ENCODE measurements around the gene HCFC1R1.
A peak's percentile ranks its signal among the peaks of the same experiment; 100 is the strongest.

The HCFC1R1 gene

GRCh38 chr16:2982402-2982801, 41.3 kb downstream of the HCFC1R1 start:
- DNase-seq (ENCODE audit: low read depth): no peak
- H3K4me3 ChIP-seq (ENCODE audit: low read depth, low read length): no peak overlapping the region
- in situ Hi-C loops (cut with HindIII; ENCODE audit: low sequenced_read_pairs): no loop called here
- no peak for TF ChIP-seq CTCF (IDR thresholded peaks at IDR 0.05; ENCODE audit: low read depth, low read length, missing control alignments)

- TF ChIP-seq CTCF (IDR thresholded peaks at IDR 0.05; ENCODE audit: low read depth, low read length, missing control alignments): no peak
- in situ Hi-C loops (cut with HindIII; ENCODE audit: low sequenced_read_pairs): no loop called here
- H3K4me3 ChIP-seq (ENCODE audit: low read depth, low read length): no peak overlapping the region
- DNase-seq (ENCODE audit: low read depth): no peak
Observed at GRCh38 chr16:2981899-2982250, 41.9 kb downstream of the HCFC1R1 start.

- H3K4me3 ChIP-seq (ENCODE audit: low read depth, low read length): peak overlapping the region; percentile 68
- no peak for TF ChIP-seq CTCF (IDR thresholded peaks at IDR 0.05; ENCODE audit: low read depth, low read length, missing control alignments)
- in situ Hi-C loops (cut with HindIII; ENCODE audit: low sequenced_read_pairs): no loop called here
- DNase-seq (ENCODE audit: low read depth): no peak
Observed at GRCh38 chr16:2981177-2981898, 42.4 kb downstream of the HCFC1R1 start.

- in situ Hi-C loops (cut with HindIII; ENCODE audit: low sequenced_read_pairs): no loop called here
- peak; percentile 34 for DNase-seq (ENCODE audit: low read depth)
- TF ChIP-seq CTCF (IDR thresholded peaks at IDR 0.05; ENCODE audit: low read depth, low read length, missing control alignments): no peak
- peak within 1 kb of the TSS; percentile 68 for H3K4me3 ChIP-seq (ENCODE audit: low read depth, low read length)
Observed at GRCh38 chr16:2980227-2981176, 43.2 kb downstream of the HCFC1R1 start, which contains the start of gene PKMYT1. PKMYT1 (minus strand) TSS chr16:2980446; CDS start chr16:2979657, 789 bp downstream.

- no peak for TF ChIP-seq CTCF (IDR thresholded peaks at IDR 0.05; ENCODE audit: low read depth, low read length, missing control alignments)
Observed at GRCh38 chr16:2979669-2980226, 44.0 kb downstream of the HCFC1R1 start.

GRCh38 chr16:2977440-2977839, 46.3 kb downstream of the HCFC1R1 start:
- H3K4me3 ChIP-seq (ENCODE audit: low read depth, low read length): no peak overlapping the region
- in situ Hi-C loops (cut with HindIII; ENCODE audit: low sequenced_read_pairs): no loop called here
- TF ChIP-seq CTCF (IDR thresholded peaks at IDR 0.05; ENCODE audit: low read depth, low read length, missing control alignments): no peak
- no peak for DNase-seq (ENCODE audit: low read depth)

More at GRCh38 chr16:2979669-2980226, 44.0 kb downstream of the HCFC1R1 start:
- in situ Hi-C loops (cut with HindIII; ENCODE audit: low sequenced_read_pairs): no loop called here
- H3K4me3 ChIP-seq (ENCODE audit: low read depth, low read length): peak overlapping the region; percentile 68
- no peak for DNase-seq (ENCODE audit: low read depth)
